Right lobe of liver (tissue), 6 donors: ENCODE results near the gene URB1. TPM values are rescaled to one million over a fixed set of nuclear protein-coding genes. Genes with fewer than 3 reads are reported as not detected.
"Not testable (repeated sequence)": the region's sequence is repeated elsewhere in the genome, so short reads cannot be mapped to it uniquely, and the experiment has no call there.

Source experiments
- ATAC-seq, 4 donors: fragments of 200-7000 bp; cut with Tn5 transposase; one replicate each; pipeline ENCODE4 v1.9.1; 2020; ENCODE audit warnings: mild to moderate bottlenecking in 4 of 4, moderate library complexity in 4 of 4
- DNase-seq, 3 donors: peaks; one replicate each; pipeline ENCODE4 v3.0.0-alpha.2; 2020
- H3K27ac ChIP-seq, 3 donors: fragments of 200-600 bp; one replicate each; pipeline ENCODE4 v1.8.0; 2022
- H3K27me3 ChIP-seq, 2 donors: fragments of 200-600 bp; one replicate each; pipeline ENCODE4 v1.8.0; 2022
- H3K36me3 ChIP-seq, 4 donors: fragments of 200-600 bp; sonication (generic) in 1 of 4; one replicate each; pipeline versions ENCODE4 v1.5.1 to v1.8.0; 2017 to 2022; ENCODE audit warnings: control low read depth in 1 of 4
- H3K4me1 ChIP-seq, 4 donors: fragments of 200-600 bp; sonication (generic) in 1 of 4; one replicate each; pipeline versions ENCODE4 v1.5.1 to v1.8.0; 2017 to 2022; ENCODE audit warnings: control low read depth in 1 of 4
- H3K4me3 ChIP-seq, 3 donors: fragments of 200-600 bp; one replicate each; pipeline ENCODE4 v1.8.0; 2022
- H3K9me3 ChIP-seq, 4 donors: fragments of 200-600 bp; sonication (generic) in 1 of 4; one replicate each; pipeline versions ENCODE4 v1.5.1 to v1.8.0; 2017 to 2022; ENCODE audit warnings: control low read depth in 1 of 4
- CTCF ChIP-seq, 4 donors: fragments of 200-600 bp in 3 of 4; fragments of 450-650 bp in 1 of 4; IDR thresholded peaks; one replicate each; pipeline versions ENCODE4 v1.5.1 to v1.8.0; 2016 to 2022; ENCODE audit warnings: antibody characterized with exemption in 4 of 4, mild to moderate bottlenecking in 2 of 4
- POLR2A ChIP-seq: fragments of 450-650 bp; IDR thresholded peaks from one replicate; pipeline ENCODE4 v1.6.1; 2017; ENCODE audit warnings: antibody characterized with exemption, mild to moderate bottlenecking
- WGBS: methylation state at CpG from one replicate; pipeline ENCODE4 v1.1.6; 2018; ENCODE audit warnings: low coverage, low lambda C conversion rate; ENCODE audit not compliant: insufficient coverage; ENCODE audit errors: missing lambda C conversion rate; 5-methylcytosine and 5-hydroxymethylcytosine counted together
- intact Hi-C, 2 donors: fragments of 100-400 bp; cut with DNase I; formaldehyde crosslinking; loops; one replicate each; pipeline versions ENCODE4 v1.11.2 to v1.14.1; 2022
- long read RNA-seq: library from polyadenylated mRNA; unstranded; transcript quantifications from one replicate; pipeline ENCODE4 v2.0.0, GENCODE V29; 2019
- total RNA-seq, 6 experiments: library from RNA; depleted of rRNA in 2 of 6; stranded (reverse); fragments of >200 nt in 2 of 6; fragmentation: NEBNext Ultra II Directional in 3 of 6; extraction: Animal tissue kit (Norgen Biotek cat#: 25700) in 3 of 6; gene quantifications; one replicate each; pipeline versions ENCODE4 v1.1.0 to v1.2.4, GENCODE V29; 2016 to 2023
- donor health status: DM: no; HTN: yes; CAD: no.
- donor health status: DM: no; HTN: no; CAD: no.
- donor health status: DM: no; HTN: no; CAD: no.
- donor health status: DM: no; HTN: yes; CAD: no.
- donor health status: DM: no; HTN: yes; CAD: no.

The URB1 gene
- total RNA-seq, result 10 to 100 TPM in 3 of 6 experiments, 1 to 10 TPM in 3; 6.3 to 13.6 (median 9.8) TPM
- long read RNA-seq, partial matches to known transcripts, result 0 of 1 reads
- long read RNA-seq, other reads (novel, unspliced or antisense), result 1 of 1 reads

GRCh38 chr21:32392880-32393676 lies at the start of gene URB1:
URB1 (minus strand) TSS chr21:32393012; CDS start chr21:32392910, 102 bp downstream.
- intact Hi-C loops, result no loop called here
- 7% methylated on average over 34 of the region's 59 CpGs for WGBS
- Histone ChIP-seq H3K4me3 (peak within 1 kb of the TSS; percentile 89 to 100 (median 100)), H3K4me1 (peaks cover 0 to 13% (median 5%) of the 10 kb centered on the region in 4 donors), H3K36me3 (no peaks in the 10 kb centered on the region), H3K27ac (peak within 1 kb of the TSS; percentile 61 to 78 (median 71)), H3K9me3 (no peaks in the 10 kb centered on the region), H3K27me3 (no peaks in the 10 kb centered on the region)
- ATAC-seq, result peak; percentile 99 to 100 (median 100)
- peak; percentile 65 for TF ChIP-seq POLR2A
- TF ChIP-seq CTCF (IDR thresholded peaks at IDR 0.05), result no peak
- DNase-seq, result peak; percentile 95 to 96 (median 96)

- no peak overlapping the region for H3K27ac ChIP-seq
- 56% methylated on average over 10 of the region's 12 CpGs for WGBS
These were observed 44.9 kb upstream of the URB1 start for GRCh38 chr21:32437729-32438128.

GRCh38 chr21:32432982-32433660 lies 40.3 kb upstream of the URB1 start:
- H3K4me1 ChIP-seq, H3K36me3 ChIP-seq, intact Hi-C loops, H3K27me3 ChIP-seq, H3K9me3 ChIP-seq, H3K4me3 ChIP-seq, H3K27ac ChIP-seq, DNase-seq: not testable (repeated sequence)
- peak in 1 of 4 donors; percentile 37 for ATAC-seq
- 58% methylated on average over 15 of the region's 15 CpGs for WGBS

More at GRCh38 chr21:32437729-32438128, 44.9 kb upstream of the URB1 start:
- Histone ChIP-seq H3K4me3 (no peak overlapping the region), H3K4me1 (no peaks in the 10 kb centered on the region), H3K27me3 (no peaks in the 10 kb centered on the region), H3K9me3 (no peaks in the 10 kb centered on the region), H3K36me3 (no peaks in the 10 kb centered on the region)
- ATAC-seq (peak; percentile 53 to 82 (median 66)), DNase-seq (no peak)
- no peak for TF ChIP-seq CTCF (IDR thresholded peaks at IDR 0.05)
- no peak for TF ChIP-seq POLR2A
- intact Hi-C loops, result no loop called here

DNA sequence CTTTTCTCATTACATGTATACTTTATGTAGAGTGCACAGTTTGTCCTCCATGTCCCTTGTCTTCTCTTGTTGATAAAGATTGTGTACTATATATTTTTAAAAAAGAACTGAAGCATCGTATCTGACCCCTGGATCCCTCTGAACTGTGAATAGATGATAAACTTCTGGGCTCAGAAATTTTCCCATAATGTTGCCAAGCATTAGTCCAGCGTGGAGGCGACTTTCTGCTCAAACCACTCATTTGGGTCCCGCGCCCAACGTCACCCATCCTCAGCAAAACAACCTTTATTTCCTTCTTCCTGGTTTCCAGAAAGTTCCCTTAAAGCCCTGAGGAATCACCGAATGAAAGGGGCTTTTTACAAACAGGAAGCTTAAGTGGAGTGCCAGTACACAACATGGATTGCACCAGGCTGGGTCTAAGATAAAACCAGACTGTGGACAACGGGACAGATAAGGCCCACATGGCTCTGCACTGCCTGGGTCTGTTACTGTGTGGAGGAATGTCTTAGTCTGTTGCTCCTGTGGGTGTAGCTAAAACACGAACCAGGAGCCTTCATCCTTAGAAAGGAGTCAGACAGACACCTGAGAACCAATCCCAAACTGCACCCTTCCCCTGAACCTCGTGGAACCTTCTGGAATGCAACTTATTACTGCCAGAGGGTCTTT lies 35.3 kb upstream of the URB1 start:
- H3K27me3 ChIP-seq, result no peaks in the 10 kb centered on the region
- no peaks in the 10 kb centered on the region for H3K4me1 ChIP-seq
- no peak for DNase-seq
- H3K9me3 ChIP-seq, result no peaks in the 10 kb centered on the region
- no peak for ATAC-seq
- 59% methylated on average over 10 of the region's 10 CpGs for WGBS
- no peaks in the 10 kb centered on the region for H3K36me3 ChIP-seq
- no peak for TF ChIP-seq CTCF (IDR thresholded peaks at IDR 0.05)
- no peak for TF ChIP-seq POLR2A
- intact Hi-C loops, result no loop called here
- no peak overlapping the region for H3K27ac ChIP-seq
- no peak overlapping the region for H3K4me3 ChIP-seq
